Body of pancreas (tissue), 4 donors: ENCODE data around the gene RAET1L. TPM values are rescaled to one million over a fixed set of nuclear protein-coding genes. Genes with fewer than 3 reads are reported as not detected.
"Not testable (repeated sequence)": the region's sequence is repeated elsewhere in the genome, so short reads cannot be mapped to it uniquely, and the experiment has no call there.

Experiments used
- ATAC-seq: fragments of 150-250 bp; one replicate; pipeline ENCODE4 v1.9.1; 2016
- DNase-seq, 4 donors: peaks; one replicate each; pipeline ENCODE4 v3.0.0-alpha.2; 2019
- H3K27ac ChIP-seq, 4 donors: fragments of 200-600 bp; sonication (generic); 1 replicate in 3 of 4; 2 replicates in 1 of 4; pipeline versions ENCODE4 v1.5.1 to v1.6.1; 2016 to 2019; ENCODE audit warnings: mild to moderate bottlenecking in 1 of 4, mixed read lengths in 1 of 4, moderate library complexity in 1 of 4
- H3K27me3 ChIP-seq, 2 donors: fragments of 200-600 bp; sonication (generic); one replicate each; pipeline ENCODE4 v1.6.0; 2016; ENCODE audit warnings: mild to moderate bottlenecking in 1 of 2
- H3K36me3 ChIP-seq, 2 donors: fragments of 200-600 bp; sonication (generic); replicated peaks in 1 of 2; 2 replicates each; pipeline ENCODE4 v1.5.1; 2016; ENCODE audit warnings: low read depth in 2 of 2; ENCODE audit not compliant: insufficient read depth in 1 of 2
- H3K4me1 ChIP-seq: fragments of 200-600 bp; sonication (generic); one replicate; pipeline ENCODE4 v1.6.0; 2016
- H3K4me3 ChIP-seq, 2 donors: fragments of 200-600 bp; sonication (generic); 1 replicate in 1 of 2; 2 replicates in 1 of 2; pipeline ENCODE4 v1.5.1; 2016 to 2019
- H3K9me3 ChIP-seq, 3 donors: fragments of 200-600 bp; sonication (generic); 1 replicate in 2 of 3; 2 replicates in 1 of 3; pipeline ENCODE4 v1.5.1; 2016
- POLR2A ChIP-seq, 3 donors: fragments of 450-650 bp; IDR thresholded peaks; one replicate each; pipeline ENCODE4 v1.6.1; 2016; ENCODE audit warnings: antibody characterized with exemption in 3 of 3, mild to moderate bottlenecking in 2 of 3
- WGBS, 2 donors: methylation state at CpG; one replicate each; pipeline ENCODE4 v1.1.5; 2017; 5-methylcytosine and 5-hydroxymethylcytosine counted together
- intact Hi-C: fragments of 100-400 bp; cut with DNase I; formaldehyde crosslinking; loops from one replicate; pipeline ENCODE4 v1.15.1; 2023
- total RNA-seq, 2 donors: library from RNA; depleted of rRNA; stranded (reverse); fragments of >200 nt; gene quantifications; one replicate each; pipeline ENCODE4 v1.1.0, GENCODE V29; 2016
- TF ChIP-seq, protein P1 (sequence below), 7 experiments: fragments of 450-650 bp in 4 of 7; fragments of 200-600 bp in 3 of 7; sonication (generic) in 3 of 7; IDR thresholded peaks; one replicate each; pipeline ENCODE4 v1.5.1; 2016 to 2019; ENCODE audit warnings: antibody characterized with exemption in 7 of 7

The RAET1L gene
- total RNA-seq, 2 donors from 2014 or later = not detected

DNA sequence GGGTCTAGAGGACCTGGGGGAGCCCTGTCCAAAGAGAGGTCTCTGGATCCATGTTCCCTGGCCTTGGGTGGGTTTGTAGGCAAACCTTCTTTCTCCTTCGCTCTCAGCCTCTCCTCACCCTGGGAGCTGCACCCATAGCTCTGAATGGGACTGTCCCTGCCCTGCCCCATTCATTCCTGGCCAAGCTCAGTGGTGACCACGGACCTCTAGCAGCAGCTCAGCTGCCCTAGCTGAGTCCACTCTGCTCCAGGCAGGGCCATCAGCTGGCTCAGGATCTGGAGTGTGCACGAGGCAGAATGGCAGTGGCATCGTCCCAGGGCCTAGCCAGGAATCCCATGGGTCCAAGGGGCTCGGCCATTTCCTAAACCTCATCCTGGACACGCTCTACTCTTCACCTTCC, 38.3 kb upstream of the RAET1L start:
- Histone ChIP-seq H3K4me1 (peaks cover 8% of the 10 kb centered on the region), H3K36me3 (no peaks in the 10 kb centered on the region), H3K9me3 (no peaks in the 10 kb centered on the region), H3K27me3 (no peaks in the 10 kb centered on the region), H3K27ac (no peak overlapping the region), H3K4me3 (no peak overlapping the region)
- intact Hi-C loops = no loop called here
- WGBS, 2 donors = 95 to 97% methylated on average over 6 of the region's 6 CpGs
- TF ChIP-seq, protein P1, sequence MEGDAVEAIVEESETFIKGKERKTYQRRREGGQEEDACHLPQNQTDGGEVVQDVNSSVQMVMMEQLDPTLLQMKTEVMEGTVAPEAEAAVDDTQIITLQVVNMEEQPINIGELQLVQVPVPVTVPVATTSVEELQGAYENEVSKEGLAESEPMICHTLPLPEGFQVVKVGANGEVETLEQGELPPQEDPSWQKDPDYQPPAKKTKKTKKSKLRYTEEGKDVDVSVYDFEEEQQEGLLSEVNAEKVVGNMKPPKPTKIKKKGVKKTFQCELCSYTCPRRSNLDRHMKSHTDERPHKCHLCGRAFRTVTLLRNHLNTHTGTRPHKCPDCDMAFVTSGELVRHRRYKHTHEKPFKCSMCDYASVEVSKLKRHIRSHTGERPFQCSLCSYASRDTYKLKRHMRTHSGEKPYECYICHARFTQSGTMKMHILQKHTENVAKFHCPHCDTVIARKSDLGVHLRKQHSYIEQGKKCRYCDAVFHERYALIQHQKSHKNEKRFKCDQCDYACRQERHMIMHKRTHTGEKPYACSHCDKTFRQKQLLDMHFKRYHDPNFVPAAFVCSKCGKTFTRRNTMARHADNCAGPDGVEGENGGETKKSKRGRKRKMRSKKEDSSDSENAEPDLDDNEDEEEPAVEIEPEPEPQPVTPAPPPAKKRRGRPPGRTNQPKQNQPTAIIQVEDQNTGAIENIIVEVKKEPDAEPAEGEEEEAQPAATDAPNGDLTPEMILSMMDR (IDR thresholded peaks at IDR 0.05) = no peak
- no peak for TF ChIP-seq POLR2A (IDR thresholded peaks at IDR 0.05)
- ATAC-seq (no peak), DNase-seq (no peak)

DNA sequence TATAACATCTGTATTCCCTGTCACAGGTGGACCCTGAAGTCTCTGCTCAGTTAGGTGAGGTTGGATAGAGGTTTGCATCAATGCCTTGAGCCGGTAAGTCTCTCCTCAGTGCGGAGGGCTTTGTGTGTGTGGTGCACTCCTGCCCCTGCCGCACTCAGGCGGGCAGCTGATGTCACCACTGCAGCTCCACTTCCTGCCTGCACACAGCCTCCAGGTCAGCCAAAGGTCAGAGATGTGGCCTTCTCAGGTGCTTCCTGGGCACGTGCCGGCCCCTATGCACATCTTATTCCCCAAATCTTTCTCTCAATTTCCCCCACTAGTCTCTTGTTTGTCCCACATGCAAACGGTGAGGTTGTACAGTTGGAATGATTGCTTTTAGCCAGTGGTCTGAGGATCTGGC, 34.6 kb upstream of the RAET1L start:
- H3K4me1 ChIP-seq, DNase-seq, H3K4me3 ChIP-seq, H3K36me3 ChIP-seq, ATAC-seq, H3K27ac ChIP-seq, H3K9me3 ChIP-seq, intact Hi-C loops, H3K27me3 ChIP-seq: not testable (repeated sequence)
- WGBS, 2 donors = 72 to 85% methylated on average over 7 of the region's 7 CpGs

DNA sequence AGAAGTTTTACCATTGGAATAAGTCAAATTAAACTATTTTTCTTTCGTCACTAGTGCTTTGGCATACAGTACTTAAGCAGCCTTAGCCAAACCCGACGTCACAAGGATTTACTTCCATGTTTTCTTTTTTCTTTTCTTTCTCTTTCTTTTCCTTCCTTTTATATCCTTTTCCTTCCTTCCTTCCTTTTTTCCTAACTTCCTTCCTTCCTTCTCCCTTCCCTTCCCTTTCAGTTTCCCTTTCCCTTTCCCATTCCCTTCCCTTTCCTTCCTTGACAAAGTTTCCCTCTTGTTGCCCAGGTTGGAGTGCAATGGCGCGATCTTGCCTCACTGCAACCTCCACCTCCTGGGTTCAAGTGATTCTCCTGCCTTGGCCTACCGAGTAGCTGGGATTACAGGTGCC, 33.7 kb upstream of the RAET1L start:
- no peak for ATAC-seq
- no peak overlapping the region for H3K27ac ChIP-seq
- H3K9me3 ChIP-seq = no peaks in the 10 kb centered on the region
- DNase-seq = no peak
- H3K36me3 ChIP-seq = no peaks in the 10 kb centered on the region
- TF ChIP-seq POLR2A (IDR thresholded peaks at IDR 0.05) = no peak
- TF ChIP-seq, protein P1 (IDR thresholded peaks at IDR 0.05) = no peak
- H3K4me3 ChIP-seq = no peak overlapping the region
- no peaks in the 10 kb centered on the region for H3K4me1 ChIP-seq
- intact Hi-C loops = no loop called here
- peaks cover 0 to 8% of the 10 kb centered on the region in 2 donors for H3K27me3 ChIP-seq
- WGBS, 2 donors = 88 to 90% methylated on average over 6 of the region's 6 CpGs

DNA sequence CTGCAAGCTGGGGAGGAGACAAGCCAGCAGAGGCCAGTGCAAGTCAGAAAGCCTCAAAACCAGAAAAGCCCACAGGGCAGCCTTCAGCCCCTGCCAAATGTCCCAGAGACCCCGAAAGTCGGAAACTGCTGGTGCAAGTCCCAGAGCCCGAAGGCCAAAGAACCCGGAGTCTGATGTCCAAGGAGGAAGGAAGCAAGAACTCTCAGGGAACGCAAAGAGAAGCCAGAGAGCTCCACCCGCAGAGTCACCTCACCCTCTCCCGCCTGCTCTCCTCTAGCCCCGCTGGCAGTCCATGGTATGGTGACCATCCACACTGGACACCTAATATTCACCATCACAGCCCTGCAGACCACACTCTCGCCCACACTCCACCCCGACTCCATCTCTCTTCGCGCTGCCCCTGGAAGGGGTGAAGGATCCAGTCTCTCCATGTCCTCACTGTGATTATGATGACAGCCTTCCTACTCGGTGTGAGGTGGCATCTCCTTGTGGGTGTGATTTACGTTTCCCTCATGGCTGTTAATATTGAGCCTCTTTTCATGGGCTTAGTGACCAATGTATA, 33.0 kb upstream of the RAET1L start:
- Histone ChIP-seq H3K27ac (no peak overlapping the region), H3K27me3 (peaks cover 0 to 8% of the 10 kb centered on the region in 2 donors), H3K4me3 (no peak overlapping the region), H3K9me3 (no peaks in the 10 kb centered on the region), H3K36me3 (no peaks in the 10 kb centered on the region), H3K4me1 (no peaks in the 10 kb centered on the region)
- 76 to 81% methylated on average over 14 of the region's 14 CpGs for WGBS, 2 donors
- TF ChIP-seq, protein P1 (IDR thresholded peaks at IDR 0.05) = no peak
- TF ChIP-seq POLR2A (IDR thresholded peaks at IDR 0.05) = no peak
- intact Hi-C loops = no loop called here
- ATAC-seq = no peak
- no peak for DNase-seq

DNA sequence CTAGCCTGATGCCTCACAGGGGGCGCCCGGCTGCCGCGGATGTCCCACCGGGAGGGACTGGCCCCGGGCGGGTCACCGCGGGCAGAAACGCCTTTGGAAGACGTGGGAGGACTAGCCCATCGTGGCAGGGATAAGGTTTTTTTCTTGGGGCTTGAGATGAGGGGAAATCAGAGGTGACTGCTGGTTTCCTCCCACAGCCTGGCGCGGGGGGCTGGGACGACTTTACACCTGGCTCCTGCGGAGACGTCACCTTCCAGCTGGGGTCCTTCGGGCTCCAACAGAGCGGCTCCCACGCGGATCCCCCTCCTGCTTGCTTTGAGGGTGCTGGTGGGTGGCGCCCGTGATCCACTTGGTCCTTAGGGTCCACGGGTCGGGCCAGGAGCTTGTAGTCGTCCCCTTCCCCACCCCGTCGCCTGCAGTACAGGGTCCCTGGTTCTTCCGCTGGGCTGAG, 32.2 kb upstream of the RAET1L start:
- no peak for TF ChIP-seq POLR2A (IDR thresholded peaks at IDR 0.05)
- TF ChIP-seq, protein P1 (IDR thresholded peaks at IDR 0.05) = no peak
- Histone ChIP-seq H3K4me1 (no peaks in the 10 kb centered on the region), H3K27me3 (peaks cover 0 to 8% of the 10 kb centered on the region in 2 donors), H3K9me3 (no peaks in the 10 kb centered on the region), H3K27ac (no peak overlapping the region), H3K36me3 (no peaks in the 10 kb centered on the region), H3K4me3 (no peak overlapping the region)
- DNase-seq (no peak), ATAC-seq (no peak)
- 74 to 80% methylated on average over 15 to 29 of the region's 29 CpGs for WGBS, 2 donors
- intact Hi-C loops = no loop called here
